Mammary epithelial cell (primary cell): Measurements from ENCODE around the gene RAB17.
"Not testable (repeated sequence)": the region's sequence is repeated elsewhere in the genome, so short reads cannot be mapped to it uniquely, and the experiment has no call there.

Experiments used
- EZH2 ChIP-seq: IDR thresholded peaks from 2 replicates; pipeline ENCODE4 v1.6.1; 2012; ENCODE audit warnings: low read length, inconsistent platforms, borderline replicate concordance
- TF ChIP-seq, protein P1 (sequence below), 2 donors: IDR thresholded peaks in 1 of 2; conservative IDR thresholded peaks in 1 of 2; 2 replicates each; pipeline ENCODE4 v1.5.1; 2011 to 2012; ENCODE audit warnings: inconsistent platforms in 2 of 2, low read length in 2 of 2, mild to moderate bottlenecking in 2 of 2, control low read depth in 1 of 2, low read depth in 1 of 2; ENCODE audit not compliant: insufficient read depth in 1 of 2; ENCODE audit errors: extremely low read depth in 1 of 2

DNA sequence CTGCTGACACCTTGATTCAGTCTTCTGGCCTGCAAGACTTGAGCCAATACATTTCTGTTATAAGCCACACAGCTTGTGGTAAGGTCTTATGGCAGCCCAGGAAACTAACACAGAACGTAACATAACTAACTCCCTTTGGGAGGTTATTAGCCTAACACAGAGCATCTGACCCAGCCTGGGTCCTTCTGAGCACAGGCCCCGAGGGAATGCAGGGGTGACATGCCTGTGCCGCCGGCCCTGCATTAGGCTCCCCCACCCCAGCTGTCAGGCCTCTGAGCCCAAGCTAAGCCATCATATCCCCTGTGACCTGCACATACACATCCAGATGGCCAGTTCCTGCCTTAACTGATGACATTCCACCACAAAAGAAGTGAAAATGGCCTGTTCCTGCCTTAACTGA is 16.0 kb upstream of the RAB17 start:
- TF ChIP-seq, protein P1, sequence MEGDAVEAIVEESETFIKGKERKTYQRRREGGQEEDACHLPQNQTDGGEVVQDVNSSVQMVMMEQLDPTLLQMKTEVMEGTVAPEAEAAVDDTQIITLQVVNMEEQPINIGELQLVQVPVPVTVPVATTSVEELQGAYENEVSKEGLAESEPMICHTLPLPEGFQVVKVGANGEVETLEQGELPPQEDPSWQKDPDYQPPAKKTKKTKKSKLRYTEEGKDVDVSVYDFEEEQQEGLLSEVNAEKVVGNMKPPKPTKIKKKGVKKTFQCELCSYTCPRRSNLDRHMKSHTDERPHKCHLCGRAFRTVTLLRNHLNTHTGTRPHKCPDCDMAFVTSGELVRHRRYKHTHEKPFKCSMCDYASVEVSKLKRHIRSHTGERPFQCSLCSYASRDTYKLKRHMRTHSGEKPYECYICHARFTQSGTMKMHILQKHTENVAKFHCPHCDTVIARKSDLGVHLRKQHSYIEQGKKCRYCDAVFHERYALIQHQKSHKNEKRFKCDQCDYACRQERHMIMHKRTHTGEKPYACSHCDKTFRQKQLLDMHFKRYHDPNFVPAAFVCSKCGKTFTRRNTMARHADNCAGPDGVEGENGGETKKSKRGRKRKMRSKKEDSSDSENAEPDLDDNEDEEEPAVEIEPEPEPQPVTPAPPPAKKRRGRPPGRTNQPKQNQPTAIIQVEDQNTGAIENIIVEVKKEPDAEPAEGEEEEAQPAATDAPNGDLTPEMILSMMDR (conservative IDR thresholded peaks at IDR 0.05 in 1 of 2, IDR thresholded peaks at IDR 0.05 in 1 of 2; ENCODE audit: extremely low read depth in 1 of 2, insufficient read depth in 1 of 2, low read depth in 1 of 2, low read length in 2 of 2), result not testable (repeated sequence)
- not testable (repeated sequence) for TF ChIP-seq EZH2
